ENCODE results near the gene RGS10. TPM values are rescaled to one million over a fixed set of nuclear protein-coding genes. Genes with fewer than 3 reads are reported as not detected.

Gene RGS10
- total and polyA plus RNA-seq, 2 of the 8 experiments (the other 6 are each of a cell fraction or from before 2014, with no cell fraction given): 5.5 to 13.1 TPM

DNA sequence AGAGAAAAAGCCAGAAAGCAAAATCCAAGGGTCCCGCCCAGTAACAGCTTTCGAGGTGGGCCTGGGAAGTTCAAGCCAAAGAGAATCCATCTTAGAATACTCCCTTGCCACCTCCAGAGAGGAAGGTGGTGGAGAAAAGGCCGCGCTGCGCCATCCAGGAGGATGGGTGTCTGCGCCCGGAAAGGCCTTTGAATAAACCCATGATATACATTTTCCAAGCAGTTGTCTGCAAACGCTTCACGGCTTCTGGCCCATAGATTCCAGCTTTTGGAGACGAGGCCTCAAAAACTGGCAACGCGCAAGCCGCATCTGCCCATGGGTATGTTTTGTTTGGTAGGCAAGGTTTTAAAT, 17.8 kb downstream of the RGS10 start:
- Histone ChIP-seq H4K91ac (replicated peaks; ENCODE audit: insufficient read length, low read length) (no peak overlapping the region), H2BK120ac (replicated peaks; ENCODE audit: low read depth, low read length) (no peak overlapping the region), H3K27ac (ENCODE audit: low read depth, low read length) (no peak overlapping the region), H2BK20ac (ENCODE audit: low read length) (no peak overlapping the region), H3K4me1 (replicated peaks in 1 of 4; ENCODE audit: control insufficient read depth in 3 of 4, insufficient read depth in 4 of 4, low read length in 3 of 4) (peaks cover 0 to 2% (median 0%) of the 10 kb centered on the region in 4 experiments; a peak in 2 of 7 replicates), H3K23me2 (ENCODE audit: low read depth, low read length) (no peaks in the 10 kb centered on the region), H3K23ac (ENCODE audit: insufficient read length) (no peak overlapping the region), H2AK5ac (ENCODE audit: low read depth, low read length) (no peak overlapping the region), H3K36me3 (ENCODE audit: control insufficient read depth in 2 of 4, insufficient read depth in 4 of 4, low read length in 3 of 4) (no peaks in the 10 kb centered on the region), H4K5ac (ENCODE audit: insufficient read length, low read depth, low read length) (no peak overlapping the region), H3K4me2 (ENCODE audit: insufficient read depth in 1 of 2, low read depth in 2 of 2, low read length in 2 of 2) (no peak overlapping the region), H3K18ac (ENCODE audit: extremely low read depth, low read length) (no peak overlapping the region), H3K14ac (ENCODE audit: insufficient read length) (no peak overlapping the region), H2BK5ac (ENCODE audit: low read depth, low read length) (no peak overlapping the region), H3K9ac (replicated peaks in 1 of 4; ENCODE audit: extremely low read depth in 1 of 4, low read depth in 3 of 4, low read length in 3 of 4) (no peak overlapping the region), H4K20me1 (replicated peaks in 1 of 2; ENCODE audit: control insufficient read depth in 1 of 2, insufficient read depth in 2 of 2, low read length in 2 of 2) (no peaks in the 10 kb centered on the region), H3K79me1 (ENCODE audit: low read depth, low read length) (no peaks in the 10 kb centered on the region), H3K56ac (replicated peaks; ENCODE audit: insufficient read length, low read depth, low read length) (no peak overlapping the region), H2BK15ac (ENCODE audit: low read length) (no peak overlapping the region), H4K8ac (ENCODE audit: extremely low read depth, insufficient read depth, low read length) (no peak overlapping the region), H3K9me3 (ENCODE audit: insufficient read depth in 2 of 2, low read depth in 1 of 2, low read length in 1 of 2) (no peaks in the 10 kb centered on the region), H3K4me3 (ENCODE audit: extremely low read depth in 1 of 4, insufficient read depth in 2 of 4, low read depth in 3 of 4, low read length in 4 of 4) (no peak overlapping the region), H2AFZ (ENCODE audit: low read length) (no peak overlapping the region), H3K79me2 (ENCODE audit: control insufficient read depth in 1 of 2, insufficient read depth in 2 of 2, low read length in 2 of 2) (no peaks in the 10 kb centered on the region), H3K27me3 (replicated peaks in 1 of 4; ENCODE audit: control insufficient read depth in 3 of 4, extremely low read depth in 1 of 4, insufficient read depth in 3 of 4, low read length in 3 of 4) (no peaks in the 10 kb centered on the region), H2BK12ac (ENCODE audit: low read depth, low read length) (no peak overlapping the region), H3K4ac (replicated peaks; ENCODE audit: insufficient read length, low read depth, low read length) (no peak overlapping the region)
- 86% methylated on average over 13 of the region's 13 CpGs; no CpG with 5 or more reads in 1 of the 2 experiments for WGBS, 2 experiments (ENCODE audit: extremely low coverage in 1 of 2, insufficient coverage in 1 of 2, insufficient read length in 1 of 2, insufficient replicate concordance in 2 of 2, low coverage in 1 of 2, low lambda C conversion rate in 2 of 2, missing lambda C conversion rate in 1 of 2)
- DNase-seq (ENCODE audit: low read depth in 1 of 2, low spot score in 2 of 2): no peak
- ChIA-PET POLR2A (ENCODE audit: partially characterized antibody) (interaction anchor here (0.6 kb wide), 1 partner anchor 318 kb away, joined by 3 read pairs; no protein-coding TSS in a partner anchor), CTCF (ENCODE audit: partially characterized antibody) (interaction anchor here (0.7 to 1.9 kb wide), 5 partner anchors 10 to 583 kb away, joined by 3 to 6 read pairs (median 3); no protein-coding TSS in a partner anchor)
- FAIRE-seq: no peak
- TF ChIP-seq SP1 (IDR thresholded peaks at IDR 0.05; ENCODE audit: low read depth, low read length) (no peak), TEAD4 (IDR thresholded peaks at IDR 0.05; ENCODE audit: low read depth, low read length) (no peak), CHD2 (IDR thresholded peaks at IDR 0.05; ENCODE audit: low read length) (no peak), SIX5 (IDR thresholded peaks at IDR 0.05; ENCODE audit: low read depth, low read length) (no peak), CTBP2 (IDR thresholded peaks at IDR 0.05; ENCODE audit: borderline replicate concordance, insufficient read depth, insufficient read length, low read length) (no peak), GABPA (IDR thresholded peaks at IDR 0.05; ENCODE audit: borderline replicate concordance, insufficient read depth, low read length) (no peak), KDM1A (IDR thresholded peaks at IDR 0.05; ENCODE audit: borderline replicate concordance, low read length) (no peak), SP2 (IDR thresholded peaks at IDR 0.05; ENCODE audit: low read length) (no peak), SIRT6 (IDR thresholded peaks at IDR 0.05; ENCODE audit: low read length) (no peak), JUND (IDR thresholded peaks at IDR 0.05; ENCODE audit: low read length) (no peak), KDM4A (IDR thresholded peaks at IDR 0.05; ENCODE audit: low read depth, low read length, severe bottlenecking) (no peak)
- TF ChIP-seq, protein P1, sequence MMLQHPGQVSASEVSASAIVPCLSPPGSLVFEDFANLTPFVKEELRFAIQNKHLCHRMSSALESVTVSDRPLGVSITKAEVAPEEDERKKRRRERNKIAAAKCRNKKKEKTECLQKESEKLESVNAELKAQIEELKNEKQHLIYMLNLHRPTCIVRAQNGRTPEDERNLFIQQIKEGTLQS (IDR thresholded peaks at IDR 0.05; ENCODE audit: insufficient read depth, low read depth, low read length): no peak
- TF ChIP-seq, protein P2, sequence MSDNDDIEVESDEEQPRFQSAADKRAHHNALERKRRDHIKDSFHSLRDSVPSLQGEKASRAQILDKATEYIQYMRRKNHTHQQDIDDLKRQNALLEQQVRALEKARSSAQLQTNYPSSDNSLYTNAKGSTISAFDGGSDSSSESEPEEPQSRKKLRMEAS (IDR thresholded peaks at IDR 0.05): no peak
- TF ChIP-seq, protein P3, sequence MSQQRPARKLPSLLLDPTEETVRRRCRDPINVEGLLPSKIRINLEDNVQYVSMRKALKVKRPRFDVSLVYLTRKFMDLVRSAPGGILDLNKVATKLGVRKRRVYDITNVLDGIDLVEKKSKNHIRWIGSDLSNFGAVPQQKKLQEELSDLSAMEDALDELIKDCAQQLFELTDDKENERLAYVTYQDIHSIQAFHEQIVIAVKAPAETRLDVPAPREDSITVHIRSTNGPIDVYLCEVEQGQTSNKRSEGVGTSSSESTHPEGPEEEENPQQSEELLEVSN (IDR thresholded peaks at IDR 0.05): no peak

Measured in H1 (cell line).